HG03175 (cell line): ENCODE measurements around the gene BCORL1.
A peak's percentile ranks its signal among the peaks of the same experiment; 100 is the strongest.

Source experiments
- ATAC-seq: cut with Tn5 transposase; IDR thresholded peaks from one replicate; pipeline ENCODE4 v1.9.1; 2021; ENCODE audit warnings: mild to moderate bottlenecking, moderate library complexity; ENCODE audit not compliant: unreplicated experiment

Gene BCORL1

DNA sequence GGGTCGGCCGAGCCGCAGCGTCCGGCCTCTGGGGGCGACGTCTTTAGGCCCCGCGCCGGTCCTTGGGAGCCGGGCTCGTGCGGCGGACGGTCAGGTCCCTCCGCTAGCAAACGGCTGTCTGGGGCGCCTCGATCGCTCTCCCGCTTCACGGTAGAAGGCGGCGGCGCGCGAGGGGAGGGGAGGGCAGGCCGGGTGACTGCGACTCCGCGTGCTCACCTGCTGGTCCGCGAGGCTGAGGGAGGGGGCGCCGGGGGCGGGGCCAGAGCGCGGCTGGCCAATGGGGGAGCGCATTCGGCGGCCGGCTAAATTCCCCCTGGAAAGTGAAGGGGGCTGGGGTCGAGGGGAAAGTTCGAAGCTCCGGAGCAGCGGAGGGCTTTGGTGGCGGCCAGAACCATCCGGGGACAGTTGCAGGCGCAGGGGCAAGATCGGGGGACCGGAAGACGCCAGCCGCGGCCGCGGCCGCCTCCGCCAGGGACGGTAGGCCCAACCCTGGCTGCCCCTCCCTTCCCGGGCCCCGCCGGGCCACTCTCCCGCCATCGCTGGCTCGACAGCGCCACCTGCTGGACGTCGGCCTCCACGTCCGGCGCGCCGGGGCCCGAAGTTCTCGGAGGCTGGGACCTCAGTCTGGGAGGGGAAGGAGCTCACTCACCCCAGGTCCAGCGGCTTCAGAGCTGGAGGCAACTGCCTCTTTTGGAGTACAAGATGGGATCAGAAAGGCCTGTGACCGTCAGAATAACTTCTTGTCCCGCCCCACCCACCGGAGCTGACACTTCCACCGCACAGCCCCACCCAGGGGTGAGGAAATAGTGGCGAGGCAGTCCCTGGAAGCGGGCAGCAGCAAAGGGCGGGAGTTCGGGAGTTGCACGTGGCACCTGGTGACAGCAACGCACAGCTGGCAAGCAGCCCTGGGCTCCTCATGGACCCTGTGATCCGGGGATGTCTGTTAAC, 78.0 kb downstream of the BCORL1 start:
- ATAC-seq = peak; percentile 94

- no peak for ATAC-seq
These were observed 84.7 kb downstream of the BCORL1 start for GRCh38 chrX:130066975-130067615.

DNA sequence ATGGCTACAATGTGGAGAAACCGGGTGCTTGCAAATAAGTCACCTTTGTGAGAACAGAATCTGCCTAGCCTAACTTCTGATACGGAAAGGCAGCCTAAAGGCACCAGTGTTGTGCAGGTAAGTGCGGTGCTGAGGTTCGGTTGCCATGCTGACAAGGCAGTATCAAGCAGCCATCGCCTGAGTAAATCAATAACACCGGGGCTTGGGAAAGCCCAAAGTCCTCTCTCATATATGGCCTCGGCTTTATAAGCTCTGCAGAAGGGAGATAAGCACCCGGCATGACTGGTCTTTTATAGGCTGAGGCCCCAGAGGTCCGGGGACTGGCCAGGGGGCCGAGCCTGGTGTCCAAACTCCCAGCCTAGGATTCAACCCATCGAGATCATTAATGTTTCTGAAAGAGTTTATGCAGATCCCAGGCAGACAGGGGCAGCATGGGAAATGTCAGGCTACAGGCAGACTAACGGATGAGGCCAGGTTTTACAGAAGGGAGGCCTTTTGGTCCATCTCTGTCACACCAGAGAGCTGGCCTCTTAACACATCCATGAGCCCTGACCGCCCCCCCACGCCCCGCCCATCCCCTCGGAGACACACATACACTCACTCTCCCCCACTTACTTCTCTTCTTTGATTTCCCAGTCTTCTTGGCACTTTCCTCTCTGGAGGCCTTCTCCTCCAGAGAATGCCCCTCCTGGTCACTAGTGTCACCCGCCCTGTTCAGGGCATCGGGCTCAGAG, 89.3 kb downstream of the BCORL1 start:
- ATAC-seq = no peak

DNA sequence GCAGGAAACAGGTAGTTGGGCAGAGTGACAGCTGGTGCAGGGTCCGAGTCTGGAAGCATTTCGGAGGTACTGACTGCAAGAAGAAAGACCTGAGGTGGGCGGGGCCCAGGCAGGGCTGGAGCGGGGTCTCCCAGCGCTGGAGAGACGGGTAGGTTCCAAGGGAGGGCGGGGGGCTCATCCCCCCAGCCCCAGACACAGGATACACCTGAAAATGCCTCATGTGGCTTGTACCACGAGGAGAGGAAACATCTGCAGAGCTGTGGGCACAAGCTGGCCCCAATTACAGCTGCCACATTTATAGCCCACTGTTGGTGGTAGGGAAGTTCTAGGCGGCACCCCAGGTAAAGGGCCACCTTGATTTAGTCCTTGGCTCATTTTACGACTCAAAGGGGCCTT, 89.9 kb downstream of the BCORL1 start:
- ATAC-seq = no peak

- ATAC-seq = no peak
These were observed 93.3 kb downstream of the BCORL1 start for GRCh38 chrX:130075777-130076176.

DNA sequence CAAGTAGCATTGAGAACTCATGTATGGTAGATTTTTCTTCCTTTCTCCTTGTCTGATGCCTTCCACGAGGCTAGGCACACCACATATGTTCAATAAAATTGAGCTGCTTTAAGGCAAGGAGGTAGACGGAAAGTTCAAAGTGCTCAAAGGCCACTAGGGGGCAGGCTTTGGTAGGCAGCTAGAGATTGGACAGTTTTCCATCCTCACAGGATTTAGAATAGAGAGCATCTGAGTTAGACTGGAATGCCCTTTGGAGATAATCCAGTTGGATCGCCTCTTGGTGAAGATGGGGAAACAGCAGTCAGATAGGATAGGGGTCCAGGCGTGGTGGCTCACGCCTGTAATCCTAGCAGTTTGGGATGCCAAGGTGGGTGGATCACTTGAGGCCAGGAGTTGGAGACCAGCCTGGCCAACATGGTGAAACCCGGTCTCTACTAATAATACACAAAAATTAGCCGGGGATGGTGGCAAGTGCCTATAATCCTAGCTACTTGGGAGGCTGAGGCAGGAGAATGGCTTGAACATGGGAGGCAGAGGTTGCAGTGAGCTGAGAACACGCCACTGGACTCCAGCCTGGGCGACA, 97.5 kb downstream of the BCORL1 start:
- ATAC-seq = no peak

DNA sequence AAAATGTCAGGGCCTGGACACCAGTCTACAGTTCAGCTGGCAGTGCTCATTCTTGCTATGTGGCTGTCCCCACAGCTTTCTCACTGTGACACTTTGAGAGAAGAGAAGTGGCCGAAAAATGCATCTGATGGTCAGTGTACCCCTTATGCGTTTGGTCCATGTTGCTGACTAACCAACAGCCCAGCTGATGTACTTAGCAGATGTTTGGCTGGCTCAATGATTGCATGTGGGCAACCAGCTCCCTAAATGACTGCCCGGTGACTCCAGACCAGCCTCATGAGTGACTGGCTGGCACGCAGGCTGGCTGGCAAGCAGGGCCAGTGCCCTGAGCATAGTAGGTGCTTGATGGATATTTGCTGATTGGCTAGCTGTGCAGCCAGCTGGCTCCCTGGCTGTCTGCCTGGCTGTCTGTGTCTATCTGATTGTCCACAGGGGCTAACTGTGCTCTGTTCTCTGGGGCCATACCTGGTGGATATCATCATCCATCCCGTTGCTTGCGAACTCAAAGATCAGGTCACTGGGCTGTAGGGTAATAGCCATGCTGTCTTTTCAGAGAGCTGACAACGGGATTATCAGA, 98.4 kb downstream of the BCORL1 start:
- no peak for ATAC-seq

GRCh38 chrX:130081421-130082045, 99.1 kb downstream of the BCORL1 start:
- ATAC-seq = no peak

DNA sequence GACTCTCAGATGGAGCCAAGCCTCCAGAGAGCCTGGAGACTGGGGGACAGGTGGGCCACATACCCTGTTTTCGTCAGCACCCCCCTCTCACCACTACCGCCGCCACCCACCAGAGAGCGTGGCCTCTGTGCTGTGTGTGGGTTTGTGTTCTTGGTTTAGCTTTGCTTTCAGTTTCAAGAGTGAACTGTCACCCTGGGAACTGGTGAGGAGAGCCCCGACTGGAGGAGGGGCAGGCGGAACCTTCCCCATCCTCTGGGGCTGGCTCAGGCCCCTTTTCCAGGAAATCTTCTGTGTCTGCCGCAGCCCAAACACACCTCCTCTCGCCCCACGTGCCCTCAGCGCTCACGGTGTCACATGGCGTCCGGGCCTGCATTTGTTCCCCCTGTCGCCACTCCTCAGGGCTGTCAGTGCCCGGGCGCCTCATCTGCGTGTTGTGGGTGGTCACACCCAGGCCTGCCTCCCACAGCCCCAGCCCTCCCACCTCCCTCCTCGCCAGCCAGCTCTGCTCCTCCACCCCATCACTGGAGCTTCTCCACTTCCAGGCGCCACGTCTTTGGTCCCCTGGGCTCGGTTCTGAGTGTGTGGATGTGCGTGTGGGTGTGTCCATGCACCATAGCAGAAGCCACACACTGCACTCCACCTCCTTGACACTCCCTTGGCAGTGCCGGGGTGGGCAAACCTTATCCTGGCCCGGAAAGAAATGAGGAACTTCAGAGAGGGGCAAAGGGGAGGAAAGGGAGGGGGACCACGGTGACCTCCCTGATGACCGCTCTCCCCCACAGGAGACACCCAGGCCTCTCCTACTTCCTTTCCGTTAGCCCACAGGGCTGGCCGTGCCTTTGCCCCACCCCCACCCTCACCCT, 100.0 kb downstream of the BCORL1 start:
- peak; percentile 69 for ATAC-seq

GRCh38 chrX:130083107-130083490, 100.7 kb downstream of the BCORL1 start:
- no peak for ATAC-seq

GRCh38 chrX:130083656-130084382, 101.4 kb downstream of the BCORL1 start:
- ATAC-seq = peak; percentile 34

DNA sequence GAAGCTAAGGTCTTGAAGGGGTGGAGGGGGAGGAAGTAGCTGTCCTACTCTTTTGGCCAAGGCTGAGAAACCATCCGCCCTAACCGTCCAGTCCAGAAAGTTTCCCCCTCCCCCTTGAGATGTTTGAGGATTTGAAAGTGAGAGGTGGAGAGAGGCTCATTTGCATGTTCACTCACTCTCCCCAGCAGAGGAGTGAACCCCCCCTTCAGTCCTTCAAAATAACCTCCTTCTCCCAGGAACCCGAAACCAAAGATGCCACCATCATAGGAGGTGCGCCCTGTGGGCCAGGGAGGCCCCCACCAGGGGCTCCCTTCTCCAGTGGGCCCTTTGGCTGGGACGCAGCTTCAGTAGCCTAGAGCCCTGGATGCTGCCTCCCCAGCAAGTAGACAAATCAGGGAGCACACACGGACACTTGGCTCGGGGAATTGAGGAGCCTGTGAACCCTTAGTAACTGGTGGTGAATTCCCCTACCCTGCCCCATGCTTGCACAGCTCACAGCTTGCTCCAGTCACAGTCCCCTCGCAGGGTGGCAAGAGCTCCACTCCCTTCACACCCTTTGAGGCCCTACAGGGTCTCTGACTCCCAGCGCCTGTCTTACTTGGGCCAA, 102.3 kb downstream of the BCORL1 start:
- ATAC-seq = peak; percentile 38

- ATAC-seq = no peak
These were observed 103.4 kb downstream of the BCORL1 start for GRCh38 chrX:130085551-130086446.

DNA sequence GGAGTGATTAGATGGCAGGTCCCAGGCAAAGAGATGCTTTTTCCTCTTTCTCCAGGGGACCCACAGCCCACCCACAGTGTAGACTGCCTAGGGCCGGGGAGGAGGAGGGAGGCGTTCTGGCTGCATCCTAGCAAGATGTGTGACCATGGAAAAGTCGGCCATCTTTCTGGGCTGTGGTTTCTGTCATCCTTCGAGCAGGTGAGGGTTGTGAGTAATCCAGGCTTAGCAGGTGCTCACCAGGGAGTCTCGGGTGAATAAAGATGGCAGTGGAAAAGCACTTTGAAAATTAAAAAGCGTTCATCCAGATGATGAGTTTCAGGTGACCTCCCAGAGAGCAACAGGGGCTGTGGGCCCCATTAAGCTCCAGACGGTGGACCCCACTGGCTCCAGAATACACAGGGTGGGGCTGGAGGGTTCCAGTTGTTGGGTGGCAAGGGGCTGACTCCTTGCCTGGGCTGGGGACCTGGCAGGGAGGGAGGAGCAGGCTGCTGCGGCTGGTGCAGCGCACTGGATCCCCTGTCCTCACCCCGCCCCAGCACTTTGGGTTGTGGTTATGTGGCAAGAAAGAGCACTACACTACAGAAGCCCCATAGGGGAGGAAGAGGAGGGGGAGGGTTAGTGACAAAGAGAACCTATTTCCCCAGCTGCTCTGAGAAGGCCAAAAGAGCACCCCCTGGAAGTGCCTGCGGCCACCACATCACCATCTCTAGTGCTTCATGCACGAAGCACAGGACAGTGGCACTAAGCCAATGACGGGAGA, 104.2 kb downstream of the BCORL1 start:
- ATAC-seq = peak; percentile 40

DNA sequence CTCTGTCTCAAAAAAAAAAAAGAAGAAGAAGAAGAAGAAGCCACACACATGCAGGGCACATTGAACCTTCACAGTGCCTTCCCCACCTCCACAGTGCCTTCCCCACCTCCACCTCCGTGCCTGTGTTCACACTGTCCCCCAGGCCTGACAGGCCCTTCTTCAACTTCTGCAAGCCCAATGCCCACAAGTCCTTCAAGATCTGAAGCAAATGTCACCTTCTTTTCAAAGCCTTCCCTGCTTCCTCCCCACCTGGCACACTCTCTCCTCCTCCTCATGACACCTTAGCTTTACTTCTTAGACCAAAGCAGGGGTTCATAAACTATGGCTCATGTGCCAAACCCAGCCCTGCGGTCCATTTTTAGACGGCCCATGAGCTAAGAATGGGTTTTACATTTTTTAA, 107.9 kb downstream of the BCORL1 start:
- no peak for ATAC-seq

GRCh38 chrX:130091980-130092522, 109.6 kb downstream of the BCORL1 start:
- ATAC-seq = peak; percentile 97
